ENCODE results near the gene ADGB.

DNA sequence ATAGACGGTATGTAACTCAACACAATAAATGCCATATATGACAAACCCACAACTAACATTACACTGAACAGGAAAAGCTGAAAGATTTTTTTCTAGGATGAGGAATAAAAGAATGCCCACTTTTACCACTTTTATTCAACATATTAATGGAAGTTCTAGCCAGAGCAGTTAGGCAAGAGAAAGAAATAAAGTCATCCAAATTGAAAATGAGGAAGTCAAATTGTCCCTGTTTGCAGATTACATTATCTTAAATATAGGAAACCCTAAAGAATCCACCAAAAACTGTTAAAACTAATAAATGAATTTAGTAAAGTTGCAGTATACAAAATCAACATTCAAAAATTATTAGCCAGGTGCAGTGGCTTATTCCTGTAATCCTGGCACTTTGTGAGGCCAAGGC lies 24.6 kb upstream of the ADGB start:
- TF ChIP-seq, protein P1, sequence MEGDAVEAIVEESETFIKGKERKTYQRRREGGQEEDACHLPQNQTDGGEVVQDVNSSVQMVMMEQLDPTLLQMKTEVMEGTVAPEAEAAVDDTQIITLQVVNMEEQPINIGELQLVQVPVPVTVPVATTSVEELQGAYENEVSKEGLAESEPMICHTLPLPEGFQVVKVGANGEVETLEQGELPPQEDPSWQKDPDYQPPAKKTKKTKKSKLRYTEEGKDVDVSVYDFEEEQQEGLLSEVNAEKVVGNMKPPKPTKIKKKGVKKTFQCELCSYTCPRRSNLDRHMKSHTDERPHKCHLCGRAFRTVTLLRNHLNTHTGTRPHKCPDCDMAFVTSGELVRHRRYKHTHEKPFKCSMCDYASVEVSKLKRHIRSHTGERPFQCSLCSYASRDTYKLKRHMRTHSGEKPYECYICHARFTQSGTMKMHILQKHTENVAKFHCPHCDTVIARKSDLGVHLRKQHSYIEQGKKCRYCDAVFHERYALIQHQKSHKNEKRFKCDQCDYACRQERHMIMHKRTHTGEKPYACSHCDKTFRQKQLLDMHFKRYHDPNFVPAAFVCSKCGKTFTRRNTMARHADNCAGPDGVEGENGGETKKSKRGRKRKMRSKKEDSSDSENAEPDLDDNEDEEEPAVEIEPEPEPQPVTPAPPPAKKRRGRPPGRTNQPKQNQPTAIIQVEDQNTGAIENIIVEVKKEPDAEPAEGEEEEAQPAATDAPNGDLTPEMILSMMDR (IDR thresholded peaks at IDR 0.05; ENCODE audit: low read depth, low read length), result no peak
- TF ChIP-seq EZH2phosphoT487 (IDR thresholded peaks at IDR 0.05; ENCODE audit: low read depth), result no peak
